Thyroid gland (tissue), 4 donors: ENCODE data around the gene CIAPIN1.

Experiments
- POLR2A ChIP-seq, 2 donors: fragments of 450-650 bp; IDR thresholded peaks; one replicate each; pipeline ENCODE4 v1.6.1; 2017; ENCODE audit warnings: antibody characterized with exemption in 2 of 2, mild to moderate bottlenecking in 2 of 2, moderate library complexity in 1 of 2
- TF ChIP-seq, protein P1 (sequence below), 6 experiments: fragments of 200-600 bp in 3 of 6; fragments of 450-650 bp in 3 of 6; sonication (generic) in 3 of 6; IDR thresholded peaks; one replicate each; pipeline ENCODE4 v1.5.1; 2016 to 2019; ENCODE audit warnings: antibody characterized with exemption in 6 of 6, mild to moderate bottlenecking in 2 of 6, inconsistent platforms in 1 of 6, moderate library complexity in 1 of 6

DNA sequence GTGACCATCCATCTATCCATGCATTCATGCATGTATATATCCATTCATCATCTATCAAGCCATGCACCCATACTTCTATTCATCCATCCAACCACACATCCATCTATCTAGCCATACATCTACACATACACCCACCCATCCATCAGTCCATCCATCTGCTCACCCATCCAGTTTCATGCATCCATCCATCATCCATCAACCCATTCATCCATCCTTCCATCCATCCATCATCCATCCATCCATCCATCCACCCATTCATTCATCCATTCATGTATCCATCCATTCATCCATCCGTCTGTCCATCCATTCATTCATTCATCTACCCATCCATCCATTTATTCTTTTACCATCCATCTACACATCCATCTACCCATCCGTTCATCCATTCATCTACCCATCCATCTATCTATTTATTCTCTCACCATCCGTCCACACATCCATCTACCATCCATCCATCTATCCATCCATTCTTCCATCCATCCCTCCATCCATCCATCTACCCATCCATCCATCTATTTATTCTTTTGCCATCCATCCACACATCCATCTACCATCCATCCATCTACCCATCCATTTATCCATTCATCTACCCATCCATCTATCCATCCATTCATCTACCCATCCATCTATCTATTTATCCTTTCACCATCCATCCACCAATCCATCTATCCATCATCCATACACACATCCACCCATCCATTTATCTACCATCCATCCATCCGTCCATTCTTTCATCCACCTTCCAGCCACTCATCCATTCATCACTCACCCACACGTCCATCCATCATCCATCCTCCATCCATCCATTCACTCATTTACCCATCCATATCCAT, 39.4 kb downstream of the CIAPIN1 start:
- TF ChIP-seq, protein P1, sequence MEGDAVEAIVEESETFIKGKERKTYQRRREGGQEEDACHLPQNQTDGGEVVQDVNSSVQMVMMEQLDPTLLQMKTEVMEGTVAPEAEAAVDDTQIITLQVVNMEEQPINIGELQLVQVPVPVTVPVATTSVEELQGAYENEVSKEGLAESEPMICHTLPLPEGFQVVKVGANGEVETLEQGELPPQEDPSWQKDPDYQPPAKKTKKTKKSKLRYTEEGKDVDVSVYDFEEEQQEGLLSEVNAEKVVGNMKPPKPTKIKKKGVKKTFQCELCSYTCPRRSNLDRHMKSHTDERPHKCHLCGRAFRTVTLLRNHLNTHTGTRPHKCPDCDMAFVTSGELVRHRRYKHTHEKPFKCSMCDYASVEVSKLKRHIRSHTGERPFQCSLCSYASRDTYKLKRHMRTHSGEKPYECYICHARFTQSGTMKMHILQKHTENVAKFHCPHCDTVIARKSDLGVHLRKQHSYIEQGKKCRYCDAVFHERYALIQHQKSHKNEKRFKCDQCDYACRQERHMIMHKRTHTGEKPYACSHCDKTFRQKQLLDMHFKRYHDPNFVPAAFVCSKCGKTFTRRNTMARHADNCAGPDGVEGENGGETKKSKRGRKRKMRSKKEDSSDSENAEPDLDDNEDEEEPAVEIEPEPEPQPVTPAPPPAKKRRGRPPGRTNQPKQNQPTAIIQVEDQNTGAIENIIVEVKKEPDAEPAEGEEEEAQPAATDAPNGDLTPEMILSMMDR (IDR thresholded peaks at IDR 0.05) = no peak
- no peak for TF ChIP-seq POLR2A (IDR thresholded peaks at IDR 0.05)
